GM18505 (cell line): ENCODE results near the gene CCDC85C.
A peak's percentile ranks its signal among the peaks of the same experiment; 100 is the strongest.

Source experiments
- ATAC-seq: cut with Tn5 transposase; IDR thresholded peaks from one replicate; pipeline ENCODE4 v1.9.1; 2021; ENCODE audit not compliant: unreplicated experiment
- POLR2A ChIP-seq: IDR thresholded peaks from 4 replicates; pipeline ENCODE4 v1.6.1; 2011; ENCODE audit warnings: borderline replicate concordance; ENCODE audit not compliant: insufficient read depth, insufficient read length; ENCODE audit errors: extremely low read depth

Gene CCDC85C

GRCh38 chr14:99606359-99606758 is 2.4 kb upstream of the CCDC85C start:
- no peak for TF ChIP-seq POLR2A
- no peak for ATAC-seq

DNA sequence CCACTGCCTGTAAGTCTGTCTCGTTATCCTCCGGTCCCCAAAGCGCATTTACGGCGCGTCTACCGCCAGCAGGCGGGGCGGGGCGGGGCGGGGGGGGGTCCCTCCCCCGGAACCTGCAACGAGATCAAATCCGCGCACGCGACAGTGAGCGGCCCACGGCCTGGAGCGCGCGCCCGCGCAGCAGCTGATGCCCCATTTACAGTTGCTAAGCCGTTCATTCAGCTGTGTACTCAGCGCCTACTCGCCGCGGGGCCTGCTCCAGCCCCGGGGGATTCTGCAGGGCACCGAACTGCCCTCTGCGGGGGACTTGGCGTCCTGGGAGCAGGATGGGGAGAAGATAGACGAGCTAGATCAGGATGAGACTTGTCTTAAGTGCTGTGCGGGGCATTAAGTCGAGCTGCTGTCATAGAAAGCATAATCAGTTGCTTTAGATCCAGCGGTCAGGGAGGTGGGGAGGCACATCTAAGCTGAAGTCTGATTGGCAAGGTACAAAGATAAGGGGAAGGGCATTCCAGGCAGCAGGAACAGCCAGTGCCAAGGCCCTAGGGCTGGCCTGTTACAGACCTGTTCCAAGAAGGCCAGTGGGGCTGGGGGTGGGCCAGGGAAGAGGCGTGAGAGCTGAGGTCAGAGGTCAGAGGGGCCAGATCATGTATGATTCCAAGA is 1.4 kb upstream of the CCDC85C start:
- no peak for TF ChIP-seq POLR2A
- ATAC-seq: no peak

- no peak for TF ChIP-seq POLR2A
- ATAC-seq: peak; percentile 15
Measured at GRCh38 chr14:99604766-99605298, 825 bp upstream of the CCDC85C start.

DNA sequence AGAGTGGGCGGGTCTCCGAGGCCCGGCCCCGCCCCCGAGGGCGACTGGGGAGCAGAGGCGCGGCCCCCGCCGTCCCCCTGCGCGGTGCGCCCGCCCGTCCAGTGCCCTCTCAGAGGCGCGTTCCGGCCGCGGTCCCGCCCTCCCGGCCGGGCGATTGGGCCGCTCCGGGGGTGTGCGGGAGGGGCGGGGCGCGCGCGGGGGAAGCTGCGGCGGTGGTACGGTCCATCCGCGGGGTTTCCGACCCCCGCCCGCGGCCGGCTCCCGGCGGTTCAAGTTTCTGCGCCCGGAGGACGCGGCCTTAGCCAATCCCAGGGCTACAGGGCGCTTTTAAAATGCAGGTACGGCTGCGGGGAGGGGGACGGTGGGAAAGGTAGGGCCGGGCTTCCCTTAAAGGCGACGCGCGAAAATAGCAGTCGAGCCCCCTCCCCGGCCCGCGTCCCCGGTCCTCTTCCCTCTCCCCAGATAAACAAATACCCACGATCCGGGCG is 315 bp upstream of the CCDC85C start:
- TF ChIP-seq POLR2A: no peak
- peak; percentile 90 for ATAC-seq

DNA sequence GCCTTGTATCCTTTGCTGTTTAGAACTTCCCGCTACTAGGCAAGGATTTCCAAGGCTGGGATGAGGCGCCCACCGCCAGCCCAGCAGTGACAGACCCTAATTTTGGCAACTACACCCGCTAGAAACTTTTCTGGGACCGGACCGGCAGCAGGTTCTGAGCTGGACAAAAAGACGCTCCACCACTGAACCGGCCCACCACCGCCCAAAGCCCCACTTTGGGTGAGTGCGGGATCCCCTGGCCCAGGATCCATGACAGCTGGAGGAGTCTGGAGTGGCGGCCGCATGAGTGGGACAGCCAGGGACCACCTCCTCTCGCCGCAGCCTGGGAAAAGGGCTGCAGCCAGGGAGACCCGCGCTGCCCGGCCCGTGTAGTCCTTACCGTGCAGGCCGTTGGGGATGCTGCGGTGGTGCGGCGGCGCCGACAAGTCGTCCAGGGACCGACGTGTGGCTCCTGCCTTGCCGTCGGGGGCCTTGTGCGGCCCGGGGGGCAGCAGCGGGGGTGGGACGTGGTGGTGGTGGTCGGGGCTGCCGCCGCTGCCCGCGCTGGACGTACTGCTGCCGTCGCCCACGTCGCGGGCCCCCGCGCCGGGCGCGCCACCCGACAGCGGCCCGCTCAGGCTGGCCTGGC is 1.1 kb downstream of the CCDC85C start:
- no peak for TF ChIP-seq POLR2A
- ATAC-seq: no peak

DNA sequence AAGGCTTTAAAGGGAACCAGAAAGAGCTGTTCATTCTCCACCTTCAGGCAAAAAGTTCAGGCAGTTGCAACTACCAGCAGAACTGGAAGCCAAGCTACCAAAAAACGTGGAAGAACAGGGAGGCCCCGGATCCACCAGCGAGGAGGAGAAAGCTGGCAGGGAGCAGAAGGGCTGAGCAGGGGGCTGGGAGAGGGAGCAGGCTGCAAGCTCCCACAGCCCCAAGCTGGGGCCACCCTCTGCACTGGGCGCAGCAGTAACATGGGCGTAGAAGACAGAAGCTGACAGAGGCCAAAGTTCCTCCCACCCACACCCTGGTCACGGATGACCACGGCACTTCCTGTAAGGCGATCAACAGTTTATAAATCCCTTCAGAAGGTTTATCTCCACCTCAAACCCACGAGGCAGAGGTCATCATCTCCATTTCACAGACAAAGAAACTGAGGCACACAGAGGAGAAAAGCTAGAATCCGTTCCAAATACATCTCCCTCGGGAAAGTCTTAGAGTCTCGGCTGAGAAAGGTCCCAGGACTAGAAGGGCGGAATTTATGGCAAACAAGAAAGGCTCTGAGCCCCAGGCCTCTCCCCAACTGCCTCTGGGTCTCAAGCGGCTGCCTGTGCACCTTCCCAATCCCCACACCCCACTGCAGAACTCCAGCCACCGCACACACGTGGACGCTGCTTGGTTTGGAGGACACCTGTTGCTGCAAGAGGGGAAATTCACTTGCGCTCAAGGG is 1.8 kb downstream of the CCDC85C start:
- ATAC-seq: no peak
- TF ChIP-seq POLR2A: no peak

- no peak for ATAC-seq
- TF ChIP-seq POLR2A: no peak
Measured at GRCh38 chr14:99601361-99601831, 2.6 kb downstream of the CCDC85C start.

DNA sequence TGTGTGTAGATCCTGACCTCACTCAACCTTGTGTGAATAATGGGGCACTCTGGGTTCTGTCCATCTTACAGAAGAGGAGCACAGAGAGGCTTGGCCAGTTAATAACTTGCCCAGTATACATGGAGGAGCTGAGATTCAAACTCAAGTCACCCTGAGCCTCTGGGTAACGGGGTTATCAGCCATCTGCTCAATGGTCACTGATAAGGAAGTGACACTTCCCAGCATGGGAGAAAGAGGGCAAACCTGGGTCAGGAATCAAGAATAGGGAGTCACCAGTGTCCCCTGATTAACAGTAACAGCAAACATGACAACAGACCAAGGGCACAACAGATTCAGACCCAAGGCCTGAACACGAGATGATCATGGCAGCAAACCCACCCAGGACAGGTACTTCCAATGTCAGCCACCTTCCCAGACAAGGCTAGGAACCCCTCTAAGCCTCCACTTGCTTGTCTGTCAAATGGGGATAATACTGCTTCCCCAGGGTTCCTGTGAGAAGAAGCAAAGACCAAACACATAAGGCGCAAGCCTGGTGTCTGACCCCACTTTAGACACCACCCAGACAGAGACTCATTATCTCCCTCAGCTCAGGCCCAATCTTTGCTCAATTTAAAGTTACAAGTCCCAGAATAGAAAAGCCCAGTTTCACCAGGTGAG is 3.6 kb downstream of the CCDC85C start:
- ATAC-seq: no peak
- no peak for TF ChIP-seq POLR2A

GRCh38 chr14:99599393-99599792 is 4.6 kb downstream of the CCDC85C start:
- ATAC-seq: no peak
- no peak for TF ChIP-seq POLR2A

DNA sequence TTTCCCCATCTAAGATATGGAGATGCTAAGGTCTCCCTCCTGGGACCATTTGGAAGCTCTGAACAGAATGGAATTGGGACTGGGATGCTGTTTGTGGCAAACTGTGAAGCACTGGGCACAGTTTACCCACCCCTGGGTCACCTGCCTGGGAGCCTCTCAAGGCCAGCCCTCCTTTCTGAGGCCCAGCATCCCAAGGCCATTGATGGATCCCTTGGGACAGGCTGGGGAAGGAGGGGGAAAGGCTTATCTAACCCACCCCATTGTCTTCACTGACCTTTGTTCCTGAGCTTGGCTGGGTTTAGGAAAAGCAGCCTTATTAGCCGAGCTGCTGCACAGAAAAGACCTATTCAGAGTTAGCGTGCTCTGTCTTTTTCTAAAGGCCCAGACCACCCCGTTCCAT is 5.2 kb downstream of the CCDC85C start:
- ATAC-seq: no peak
- TF ChIP-seq POLR2A: no peak

DNA sequence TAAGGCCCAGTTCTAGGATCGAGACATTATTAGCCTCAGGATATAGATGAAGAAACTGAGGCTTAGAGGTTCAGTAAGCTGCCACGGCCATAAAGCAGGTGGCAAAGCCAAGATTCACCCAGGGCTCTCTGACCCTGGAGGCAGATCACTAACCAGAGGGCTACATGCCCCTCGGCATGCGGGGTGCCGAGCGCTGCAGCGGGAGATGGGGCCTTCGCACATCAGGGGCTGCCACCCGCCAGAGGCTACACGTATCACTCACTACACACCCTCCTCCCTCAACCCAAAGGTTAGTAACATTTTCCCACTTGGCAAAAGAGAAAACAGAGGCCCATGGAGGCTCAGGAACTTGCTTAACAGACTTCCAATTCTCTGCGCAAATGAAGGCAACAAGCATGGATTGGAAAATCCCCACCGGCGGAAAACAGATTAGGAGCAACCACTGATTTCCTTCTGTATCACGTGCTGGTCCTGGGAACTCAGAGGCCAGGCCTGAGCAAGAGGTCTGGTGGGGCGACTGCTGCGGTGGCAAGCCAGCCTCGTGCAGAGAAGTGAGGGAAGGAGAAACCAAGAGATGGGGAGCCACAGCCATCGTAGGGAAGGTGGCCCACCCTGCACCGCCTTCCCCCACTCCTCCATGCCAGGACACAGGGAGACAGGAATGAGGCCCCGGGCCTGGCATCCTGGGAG is 6.0 kb downstream of the CCDC85C start:
- no peak for TF ChIP-seq POLR2A
- ATAC-seq: no peak

DNA sequence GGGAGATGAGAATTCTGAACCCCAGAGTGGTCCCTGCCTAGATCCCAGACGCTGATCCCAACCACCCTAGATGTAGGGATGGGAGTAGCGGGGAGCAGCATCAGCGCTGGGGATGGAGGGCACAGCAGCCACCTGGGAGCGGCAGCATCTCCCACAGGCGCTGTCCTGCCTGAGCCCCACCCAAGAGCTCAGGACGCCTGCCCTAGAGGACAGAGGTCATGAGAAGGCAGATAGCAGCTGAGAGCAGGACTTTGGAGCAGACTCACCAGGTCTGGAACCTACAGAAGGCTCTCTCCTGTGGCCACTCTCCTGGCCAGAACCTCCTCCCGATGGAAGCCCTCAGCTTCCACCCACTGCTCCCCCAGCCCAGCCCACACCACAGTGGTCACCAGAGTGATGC is 7.2 kb downstream of the CCDC85C start:
- no peak for TF ChIP-seq POLR2A
- no peak for ATAC-seq
